Measurements from ENCODE around the gene ACSF3. TPM values are rescaled to one million over a fixed set of nuclear protein-coding genes. Genes with fewer than 3 reads are reported as not detected.

Gene ACSF3
- total and polyA plus RNA-seq, 2 donors (not counting 1 experiment from before 2014, with no cell fraction given), result 45.2 to 113 TPM

GRCh38 chr16:89104930-89105571 lies 11.4 kb downstream of the ACSF3 start:
- Histone ChIP-seq H3K9ac (ENCODE audit: low read length) (no peak overlapping the region), H2AFZ (ENCODE audit: insufficient read depth, low read depth, low read length, poor library complexity, severe bottlenecking) (no peak overlapping the region), H3K9me3 (ENCODE audit: control extremely low read depth in 1 of 3, control insufficient read depth in 2 of 3, insufficient read depth in 1 of 3, low read length in 2 of 3) (peaks cover 0 to 3% (median 0%) of the 10 kb centered on the region in 3 donors), H3K79me2 (ENCODE audit: control insufficient read depth, insufficient read depth, low read length) (peaks cover 66% of the 10 kb centered on the region), H3K4me3 (ENCODE audit: control extremely low read depth in 1 of 5, extremely low read depth in 1 of 5, insufficient read depth in 1 of 5, low read depth in 2 of 5, low read length in 4 of 5) (no peak overlapping the region), H3K36me3 (replicated peaks in 1 of 2; ENCODE audit: control extremely low read depth in 1 of 2, control insufficient read depth in 1 of 2, extremely low read depth in 1 of 2, insufficient read depth in 2 of 2, low read length in 1 of 2) (peaks cover 17 to 82% of the 10 kb centered on the region in 2 experiments), H3K27me3 (replicated peaks in 1 of 4; ENCODE audit: control extremely low read depth in 1 of 4, control insufficient read depth in 3 of 4, insufficient read depth in 4 of 4, low read length in 3 of 4) (no peaks in the 10 kb centered on the region), H4K20me1 (ENCODE audit: control insufficient read depth, insufficient read depth, low read length, poor library complexity, severe bottlenecking) (peaks cover 57% of the 10 kb centered on the region), H3K4me1 (ENCODE audit: control insufficient read depth in 2 of 2, insufficient read depth in 2 of 2, low read length in 2 of 2) (peaks cover 0 to 6% of the 10 kb centered on the region in 2 donors), H3K27ac (ENCODE audit: low read length in 2 of 2) (no peak overlapping the region), H3K4me2 (replicated peaks; ENCODE audit: low read depth, low read length, poor library complexity, severe bottlenecking) (no peak overlapping the region)
- DNase-seq, result no peak
- Mint-ChIP-seq H3K27ac (peak overlapping the region; percentile 56), H3K4me3 (no peak overlapping the region), H3K9me3 (ENCODE audit: insufficient read depth) (no peaks in the 10 kb centered on the region), H3K27me3 (no peaks in the 10 kb centered on the region), H3K4me1 (peaks cover 7% of the 10 kb centered on the region)
- 73% methylated on average over 23 of the region's 23 CpGs for WGBS (ENCODE audit: insufficient coverage)
- intact Hi-C loops (cut with micrococcal nuclease), result no loop called here
- CTCF ChIA-PET, result no interaction called here
- peak; percentile 45 for ATAC-seq (ENCODE audit: low read depth)
- POLR2A ChIA-PET, result no interaction called here
- TF ChIP-seq EZH2 (IDR thresholded peaks at IDR 0.05; ENCODE audit: borderline replicate concordance, insufficient read depth, low read depth, low read length, poor library complexity, severe bottlenecking) (no peak), CTCF (IDR thresholded peaks at IDR 0.05) (no peak)

- H3K4me1 Mint-ChIP-seq, result peaks cover 5% of the 10 kb centered on the region
- intact Hi-C loops (cut with micrococcal nuclease), result no loop called here
- DNase-seq (no peak), ATAC-seq (ENCODE audit: low read depth) (no peak)
- Histone ChIP-seq H3K36me3 (replicated peaks in 1 of 2; ENCODE audit: control extremely low read depth in 1 of 2, control insufficient read depth in 1 of 2, extremely low read depth in 1 of 2, insufficient read depth in 2 of 2, low read length in 1 of 2) (peaks cover 17 to 76% of the 10 kb centered on the region in 2 experiments), H4K20me1 (ENCODE audit: control insufficient read depth, insufficient read depth, low read length, poor library complexity, severe bottlenecking) (peaks cover 50% of the 10 kb centered on the region), H3K9ac (ENCODE audit: low read length) (no peak overlapping the region), H3K4me3 (ENCODE audit: control extremely low read depth in 1 of 5, extremely low read depth in 1 of 5, insufficient read depth in 1 of 5, low read depth in 2 of 5, low read length in 4 of 5) (no peak overlapping the region), H2AFZ (ENCODE audit: insufficient read depth, low read depth, low read length, poor library complexity, severe bottlenecking) (no peak overlapping the region), H3K9me3 (ENCODE audit: control extremely low read depth in 1 of 3, control insufficient read depth in 2 of 3, insufficient read depth in 1 of 3, low read length in 2 of 3) (peaks cover 0 to 3% (median 0%) of the 10 kb centered on the region in 3 donors), H3K4me1 (ENCODE audit: control insufficient read depth in 2 of 2, insufficient read depth in 2 of 2, low read length in 2 of 2) (peaks cover 0 to 5% of the 10 kb centered on the region in 2 donors), H3K4me2 (replicated peaks; ENCODE audit: low read depth, low read length, poor library complexity, severe bottlenecking) (no peak overlapping the region), H3K79me2 (ENCODE audit: control insufficient read depth, insufficient read depth, low read length) (peaks cover 66% of the 10 kb centered on the region), H3K27ac (ENCODE audit: low read length in 2 of 2) (no peak overlapping the region), H3K27me3 (replicated peaks in 1 of 4; ENCODE audit: control extremely low read depth in 1 of 4, control insufficient read depth in 3 of 4, insufficient read depth in 4 of 4, low read length in 3 of 4) (no peaks in the 10 kb centered on the region)
- H3K9me3 Mint-ChIP-seq (ENCODE audit: insufficient read depth), result no peaks in the 10 kb centered on the region
- ChIA-PET CTCF (no interaction called here), POLR2A (no interaction called here)
- 88% methylated on average over 16 of the region's 16 CpGs for WGBS (ENCODE audit: insufficient coverage)
- H3K4me3 Mint-ChIP-seq, result no peak overlapping the region
- no peaks in the 10 kb centered on the region for H3K27me3 Mint-ChIP-seq
- H3K27ac Mint-ChIP-seq, result no peak overlapping the region
- TF ChIP-seq EZH2 (IDR thresholded peaks at IDR 0.05; ENCODE audit: borderline replicate concordance, insufficient read depth, low read depth, low read length, poor library complexity, severe bottlenecking) (no peak), CTCF (IDR thresholded peaks at IDR 0.05) (no peak)
Observed at GRCh38 chr16:89105599-89106151, 12.0 kb downstream of the ACSF3 start.

Data from B cell (primary cell).